MM.1S (cell line): ENCODE measurements around the gene TMC3.

ENCODE experiments used
- CTCF ChIP-seq: fragments of 300-600 bp; sonication (generic); IDR thresholded peaks from 2 replicates; pipeline ENCODE4 v1.5.1; 2016; ENCODE audit warnings: antibody characterized with exemption, low read length, mixed read lengths
- EZH2phosphoT487 ChIP-seq: fragments of 300-600 bp; sonication (generic); IDR thresholded peaks from 2 replicates; pipeline ENCODE4 v1.6.1; 2018; ENCODE audit warnings: antibody characterized with exemption, low read length

DNA sequence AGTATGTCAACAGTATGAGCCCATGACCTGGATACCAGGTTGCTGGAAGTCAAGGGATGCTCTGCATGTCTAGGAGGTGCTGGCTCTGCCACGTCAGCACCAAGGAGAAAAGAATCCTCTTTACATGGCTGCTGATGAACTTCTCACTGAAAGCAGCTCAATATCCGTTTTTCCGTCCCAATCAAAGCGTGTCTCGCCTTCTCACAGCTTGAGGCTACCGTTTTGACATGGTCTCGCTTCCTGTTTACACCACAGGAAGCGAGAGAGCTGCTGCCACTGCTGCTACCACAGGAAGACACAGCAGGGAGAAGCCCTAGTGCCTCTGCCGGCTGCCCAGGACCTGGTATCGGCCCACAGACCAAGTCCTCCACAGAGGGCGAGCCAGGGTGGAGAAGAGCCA is 77.3 kb downstream of the TMC3 start:
- peak; percentile 23; the same call in 1 of the 2 replicates for TF ChIP-seq CTCF
- TF ChIP-seq EZH2phosphoT487: no peak
